ELR (cell line): ENCODE measurements around the gene TMEM119.
A peak's percentile ranks its signal among the peaks of the same experiment; 100 is the strongest.

Experiments
- DNase-seq: peaks from one replicate; pipeline ENCODE4 v3.0.0-alpha.2; 2015; ENCODE audit warnings: low read depth

Gene TMEM119, protein sequence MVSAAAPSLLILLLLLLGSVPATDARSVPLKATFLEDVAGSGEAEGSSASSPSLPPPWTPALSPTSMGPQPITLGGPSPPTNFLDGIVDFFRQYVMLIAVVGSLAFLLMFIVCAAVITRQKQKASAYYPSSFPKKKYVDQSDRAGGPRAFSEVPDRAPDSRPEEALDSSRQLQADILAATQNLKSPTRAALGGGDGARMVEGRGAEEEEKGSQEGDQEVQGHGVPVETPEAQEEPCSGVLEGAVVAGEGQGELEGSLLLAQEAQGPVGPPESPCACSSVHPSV

DNA sequence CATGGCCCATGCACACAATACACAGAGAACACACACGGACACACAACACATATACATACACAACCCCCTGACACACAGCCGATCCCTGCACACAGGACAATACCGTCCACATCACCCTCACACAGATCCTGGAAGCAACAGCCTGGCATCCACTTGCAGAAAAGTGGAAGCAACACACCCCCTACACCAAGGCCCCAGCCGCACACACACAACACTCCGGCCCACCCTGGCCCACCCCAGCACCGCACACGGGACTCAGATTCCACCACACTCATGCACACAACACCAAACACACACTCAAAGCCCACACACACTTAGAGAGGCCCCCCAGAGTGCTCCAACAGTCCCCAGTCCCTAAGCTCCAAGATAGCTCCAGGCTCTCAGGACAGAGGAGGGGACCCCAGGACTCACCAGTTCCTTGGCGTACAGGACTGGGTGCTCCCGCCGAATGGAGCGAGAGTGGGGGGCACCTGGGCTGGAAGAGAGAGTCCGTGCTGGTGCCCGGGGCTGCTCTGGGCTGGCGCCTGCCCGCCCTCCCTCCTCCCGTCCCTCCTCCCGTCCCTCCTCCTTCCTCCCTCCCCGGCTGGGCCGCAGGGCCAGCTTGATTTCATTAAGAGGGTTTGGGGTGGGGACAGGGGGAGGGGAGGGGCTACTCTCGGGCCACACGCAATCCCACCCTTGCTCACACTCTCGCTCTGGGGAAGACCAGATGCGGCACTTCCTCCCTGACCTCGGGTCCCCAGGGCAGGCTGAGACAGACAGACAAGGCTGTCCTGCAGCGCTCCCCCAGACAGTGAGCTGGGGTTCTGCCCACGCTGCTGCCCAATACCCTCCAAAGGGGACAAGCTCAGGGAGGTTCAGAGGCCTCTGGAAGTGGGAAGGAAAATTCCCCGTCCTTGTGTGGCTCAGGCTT is at the start of gene TMEM119:
Gene TMEM119 (minus strand): TSS at position 526 of the 913 bp plus-strand sequence. CDS start 5,701 bp downstream, outside the sequence.
- peak; percentile 14 for DNase-seq

DNA sequence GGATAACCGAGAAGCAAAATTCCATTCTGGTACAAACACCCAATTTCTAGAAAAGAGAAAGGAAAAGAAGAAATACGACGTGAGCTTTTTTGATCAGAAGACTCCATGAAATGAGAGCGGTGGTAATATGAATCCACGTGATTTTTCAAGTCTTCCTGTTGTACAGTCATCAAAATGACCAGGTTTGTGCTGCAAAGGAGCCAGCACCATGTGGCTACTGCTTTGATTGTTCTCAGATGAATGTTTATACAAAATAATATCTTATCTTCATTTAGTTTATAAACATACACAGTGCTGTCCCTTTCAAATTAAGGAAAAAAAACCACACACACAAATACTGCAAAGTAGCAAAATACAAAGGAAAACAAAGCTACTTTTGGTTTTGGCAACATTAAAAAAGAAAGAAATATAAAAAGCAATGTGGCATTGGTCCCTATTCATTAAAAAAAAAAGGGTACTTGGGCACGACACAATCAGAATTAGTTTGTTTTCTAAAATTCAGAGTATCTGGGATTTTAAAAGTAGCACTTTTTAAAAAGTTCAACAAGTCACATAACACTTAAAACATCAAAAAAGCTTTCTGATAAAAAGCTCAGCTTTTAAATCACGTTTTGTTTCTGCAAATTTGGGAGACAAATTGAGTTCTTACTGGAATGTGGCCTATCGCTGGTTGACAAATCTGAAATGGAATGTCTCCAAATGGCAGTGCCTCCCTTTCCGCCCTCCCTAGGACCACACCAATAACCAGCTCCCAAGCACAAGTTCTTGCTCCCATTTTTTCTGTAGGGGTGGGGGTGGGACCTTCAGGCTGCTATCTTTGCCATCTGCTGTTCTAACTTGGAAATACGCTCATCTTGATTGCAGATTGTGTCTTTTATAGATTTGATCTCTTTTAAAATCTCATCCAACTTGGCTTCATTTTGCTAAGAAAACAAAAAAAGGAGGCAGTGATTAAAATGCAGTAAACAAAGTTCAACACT is 49.0 kb upstream of the TMEM119 start:
- no peak for DNase-seq

DNA sequence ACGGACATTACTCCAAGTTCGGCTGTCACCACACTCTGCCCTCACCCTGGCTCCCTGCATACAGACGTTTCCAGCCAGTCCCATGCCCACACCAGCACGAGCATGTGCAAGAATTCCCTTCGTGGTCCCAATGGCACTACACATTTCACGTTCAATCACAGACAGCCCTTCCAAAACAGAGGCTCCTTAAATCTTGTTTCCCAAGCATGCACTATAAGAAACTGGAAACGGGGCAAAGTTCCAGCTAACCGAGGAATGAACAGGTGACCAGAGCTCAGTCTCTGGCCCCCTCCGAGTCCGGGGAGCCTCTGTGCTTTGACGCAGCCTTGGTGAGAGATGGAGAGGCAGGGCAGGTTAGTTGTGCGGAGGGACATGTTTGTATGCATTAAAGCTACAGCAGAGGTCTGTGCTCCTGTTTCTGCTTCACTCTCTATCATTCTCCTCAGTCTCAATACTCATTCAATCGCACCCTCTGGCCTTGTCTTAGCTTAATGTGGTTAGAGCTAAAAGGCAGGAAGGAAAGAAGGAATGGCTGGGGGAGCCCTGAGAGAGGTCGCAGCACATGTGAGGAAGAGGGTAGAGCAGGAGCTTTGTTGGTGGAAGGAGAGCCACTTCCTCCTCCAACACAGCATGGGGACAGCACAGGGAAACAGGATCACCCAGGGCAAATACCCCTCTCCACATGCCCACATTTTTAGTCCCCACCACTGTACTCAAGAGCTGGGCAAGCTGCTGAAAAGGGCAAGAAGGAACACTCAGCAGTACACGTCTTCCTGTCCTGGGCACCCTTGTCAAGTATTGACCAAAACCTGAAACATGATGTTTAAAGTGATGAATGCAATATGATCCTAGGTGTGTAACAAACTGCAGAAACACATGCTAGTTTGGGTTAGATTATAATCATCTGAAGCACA is 48.1 kb upstream of the TMEM119 start:
- no peak for DNase-seq

DNA sequence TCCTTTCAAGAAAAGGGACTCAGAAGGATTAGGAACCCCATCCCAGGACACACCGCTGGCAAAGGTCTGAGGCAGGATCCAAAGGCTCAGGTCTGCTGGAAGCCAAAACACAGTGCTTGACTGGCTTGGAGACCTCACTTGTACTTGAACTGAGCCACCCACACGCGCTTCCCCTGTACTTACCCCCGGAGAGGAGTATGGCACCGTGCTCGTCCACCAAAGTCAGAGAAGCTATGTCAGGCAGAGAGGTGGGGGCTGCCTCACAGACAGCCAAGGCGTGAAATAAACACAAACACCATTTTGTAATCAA is 46.9 kb upstream of the TMEM119 start:
- no peak for DNase-seq

DNA sequence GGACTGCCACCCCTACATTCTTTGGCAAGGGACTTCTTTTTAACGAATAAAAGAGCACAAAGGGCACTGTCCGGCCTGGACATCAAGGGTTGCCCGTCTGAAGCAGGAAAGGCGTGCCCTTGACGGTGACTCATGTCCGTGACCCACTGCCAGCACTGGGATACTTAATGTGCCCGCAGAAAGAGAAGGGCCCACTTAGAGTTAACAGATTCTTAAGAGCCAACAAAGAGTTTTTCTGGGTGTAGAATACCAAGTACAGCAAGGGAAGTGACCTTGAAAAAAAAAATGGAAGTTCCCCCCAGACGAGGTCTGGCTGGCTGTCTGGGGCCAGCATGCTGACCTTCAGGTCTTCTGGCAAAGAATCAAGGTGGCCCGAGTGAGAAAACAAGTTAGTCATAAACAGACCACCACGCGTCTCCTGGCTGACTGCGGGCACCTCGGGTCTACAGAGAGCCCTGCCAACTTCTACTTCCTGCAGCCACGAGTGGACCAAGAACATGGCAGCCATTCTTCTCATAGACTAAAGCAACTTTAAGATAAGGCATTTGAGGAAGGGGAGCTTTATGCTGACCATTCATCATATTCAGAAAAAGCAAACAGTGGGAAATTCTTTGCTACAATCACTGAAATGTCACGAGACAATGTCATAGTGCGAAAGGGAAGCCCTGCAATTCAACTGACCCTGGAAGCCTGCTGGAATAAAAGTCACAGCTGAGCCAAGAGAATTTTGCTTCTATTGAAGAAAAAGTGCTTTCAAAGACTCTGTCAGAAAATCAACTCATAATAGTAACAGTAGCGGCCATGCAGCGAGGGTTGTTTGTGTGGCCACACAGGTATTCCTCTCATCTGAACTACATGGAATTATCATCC is 46.3 kb upstream of the TMEM119 start:
- no peak for DNase-seq

DNA sequence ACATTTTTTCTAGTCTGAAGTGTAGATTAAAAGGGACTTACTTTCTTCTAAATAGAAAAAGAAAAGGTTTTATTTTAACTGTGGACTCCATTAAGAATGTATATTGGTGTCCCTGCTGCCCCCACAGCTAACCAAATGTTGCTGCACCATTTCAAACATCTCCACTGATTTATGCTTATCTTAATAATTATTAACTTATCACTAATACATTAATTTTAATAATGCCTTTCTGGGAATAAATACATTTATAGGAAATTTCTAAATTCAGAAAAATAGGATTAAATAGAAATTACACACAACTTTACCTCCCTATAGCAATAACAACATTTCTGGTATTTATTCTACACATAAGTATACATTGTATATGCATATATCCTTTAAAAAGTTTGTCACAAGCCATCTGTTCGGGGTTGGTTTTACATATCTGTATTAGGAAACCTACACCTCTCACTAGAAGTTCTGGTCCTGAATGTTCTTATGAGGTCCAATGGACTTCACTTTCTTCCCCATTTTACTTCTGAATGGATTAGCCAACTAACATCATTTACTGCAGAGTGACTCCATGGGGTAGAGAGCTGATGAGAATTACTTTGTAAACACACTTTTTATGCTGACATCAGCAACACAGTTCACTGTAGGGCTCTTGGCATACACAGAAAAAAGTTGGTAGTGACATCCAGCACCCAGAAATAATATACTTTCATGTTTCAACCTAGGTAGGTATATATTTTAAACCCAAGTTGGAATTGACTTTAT is 45.2 kb upstream of the TMEM119 start:
- DNase-seq = no peak

DNA sequence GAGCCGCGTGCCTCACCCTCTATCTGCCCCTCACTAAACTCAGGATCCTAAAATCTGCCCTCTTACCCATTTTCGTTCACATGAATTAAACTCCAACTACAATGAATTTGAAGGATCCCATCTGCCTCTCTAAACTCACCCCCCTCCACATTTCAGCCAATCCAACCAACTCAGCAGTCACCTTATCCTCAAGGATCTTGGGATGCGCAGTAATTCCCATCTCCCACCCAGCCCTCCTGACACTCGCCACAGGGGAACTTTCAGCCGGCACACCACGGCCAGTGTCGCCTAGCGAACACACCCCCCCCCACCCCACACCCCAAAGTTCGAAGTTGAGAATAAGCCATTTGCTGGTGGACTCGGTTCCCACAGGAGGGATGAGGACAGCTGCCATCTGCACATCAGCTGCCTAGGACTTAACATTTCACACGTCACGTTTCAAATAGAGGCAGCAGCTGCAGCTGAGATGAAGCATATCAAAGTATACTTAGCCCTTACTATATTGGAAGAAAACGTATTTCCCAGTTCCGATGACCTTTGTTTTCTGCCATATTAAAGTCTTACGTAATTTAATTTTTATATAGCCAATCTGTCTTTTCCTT is 44.5 kb upstream of the TMEM119 start:
- no peak for DNase-seq

DNA sequence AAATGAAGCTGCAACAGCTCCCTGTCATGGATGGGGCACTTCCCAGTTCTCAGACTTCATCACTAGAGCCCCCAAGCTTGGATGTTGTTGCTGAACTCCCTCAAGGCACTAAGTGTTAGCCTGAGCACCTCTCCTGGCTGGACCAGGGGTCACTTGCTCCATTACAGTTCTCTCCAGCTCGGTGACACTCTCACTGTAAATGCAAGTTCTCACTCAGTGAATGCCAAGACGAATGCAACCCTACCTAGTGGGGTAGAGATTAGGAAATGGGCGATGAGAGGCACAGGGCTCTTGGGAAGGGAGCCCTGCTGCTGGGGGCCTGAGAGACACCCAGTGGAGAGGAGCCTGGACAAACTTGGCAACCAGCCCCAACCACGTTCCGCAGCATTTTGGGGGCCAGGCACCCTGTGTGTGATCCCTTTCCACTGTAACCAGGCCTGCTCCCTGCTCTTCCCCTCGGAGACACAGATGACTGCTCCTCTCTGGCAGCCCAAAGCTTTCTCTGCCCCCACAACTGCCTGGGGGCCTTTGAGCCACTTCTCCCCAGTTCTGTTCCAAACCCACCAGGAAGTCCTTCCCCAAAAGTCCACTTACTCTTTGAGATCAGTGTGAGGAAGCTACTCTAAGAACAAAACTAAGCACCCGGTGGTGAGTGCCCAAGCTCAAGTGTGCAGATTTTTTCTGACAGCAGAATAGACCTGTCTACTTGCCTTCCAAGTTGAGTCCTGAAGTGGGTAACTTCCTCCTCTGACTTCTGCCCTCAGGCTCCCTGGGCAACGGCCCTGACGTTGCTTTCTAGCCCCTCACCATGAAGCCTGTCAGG is 43.8 kb upstream of the TMEM119 start:
- no peak for DNase-seq

DNA sequence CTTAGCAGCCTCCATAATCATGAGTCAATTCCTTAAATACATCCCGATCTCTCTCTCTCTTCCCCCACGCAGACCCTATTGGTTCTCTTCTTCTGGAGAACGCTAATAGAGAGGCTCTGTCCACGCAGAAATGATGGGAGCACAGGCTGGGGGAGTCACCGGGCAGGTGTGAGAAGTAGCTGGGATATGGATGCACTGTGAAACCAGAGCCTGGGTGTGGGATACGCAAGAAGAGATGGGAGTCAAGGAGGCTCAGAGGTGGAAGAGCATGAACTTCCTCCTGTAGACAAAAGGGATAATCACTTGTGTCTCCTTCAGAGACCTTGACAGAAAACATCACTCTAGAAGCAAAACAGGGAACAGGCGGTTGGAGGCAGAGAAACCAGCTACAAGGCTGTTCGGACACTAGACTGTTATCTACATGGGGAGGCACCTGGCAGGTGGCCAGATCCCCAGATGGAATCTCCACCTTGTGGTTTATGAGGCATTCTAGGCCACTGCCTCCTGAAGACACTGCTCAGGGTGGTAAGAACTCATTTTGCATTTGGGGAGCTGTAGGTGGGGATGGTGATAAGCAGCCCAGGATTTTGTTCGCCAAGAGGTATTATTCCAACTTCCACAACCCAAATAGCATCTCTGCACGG is 43.0 kb upstream of the TMEM119 start:
- peak; percentile 53 for DNase-seq

DNA sequence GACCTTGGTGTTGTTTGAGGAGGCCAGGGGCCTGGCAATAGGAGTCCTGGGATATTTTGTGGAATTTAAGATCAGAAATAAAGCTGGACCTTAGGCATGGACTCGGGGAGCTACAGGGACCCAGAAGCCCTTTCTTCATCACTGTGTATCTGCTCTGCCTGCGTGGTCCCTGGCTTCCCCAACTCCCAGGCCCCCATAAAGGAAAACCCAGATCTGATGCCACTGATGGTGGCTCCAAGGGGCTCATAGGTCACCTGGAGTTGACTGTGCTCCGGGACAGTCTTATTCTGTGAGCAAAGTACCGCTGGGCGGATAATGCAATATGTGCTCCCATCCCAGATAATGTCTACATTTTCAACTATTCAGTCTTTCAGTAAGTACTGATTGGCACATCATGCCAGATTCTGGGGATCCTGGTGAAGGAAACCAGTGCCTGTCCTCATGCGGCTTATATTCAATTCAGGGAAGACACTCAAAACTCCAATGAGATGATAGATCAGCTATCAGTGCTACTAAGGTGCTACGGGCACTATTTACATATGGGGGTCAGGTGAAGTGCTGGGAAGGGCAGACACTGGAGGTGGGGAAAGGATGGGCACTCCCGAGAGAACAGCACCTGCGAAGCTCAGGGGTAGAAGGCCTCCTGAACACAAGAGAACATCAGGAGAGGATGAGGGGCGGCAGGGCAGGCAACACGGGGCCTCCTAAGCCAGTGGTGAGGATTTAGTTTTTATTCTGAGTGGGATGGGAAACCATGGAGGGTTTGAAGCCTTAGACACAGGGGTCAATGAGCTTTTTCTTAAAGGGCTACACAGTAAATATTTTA is 41.3 kb upstream of the TMEM119 start:
- no peak for DNase-seq

DNA sequence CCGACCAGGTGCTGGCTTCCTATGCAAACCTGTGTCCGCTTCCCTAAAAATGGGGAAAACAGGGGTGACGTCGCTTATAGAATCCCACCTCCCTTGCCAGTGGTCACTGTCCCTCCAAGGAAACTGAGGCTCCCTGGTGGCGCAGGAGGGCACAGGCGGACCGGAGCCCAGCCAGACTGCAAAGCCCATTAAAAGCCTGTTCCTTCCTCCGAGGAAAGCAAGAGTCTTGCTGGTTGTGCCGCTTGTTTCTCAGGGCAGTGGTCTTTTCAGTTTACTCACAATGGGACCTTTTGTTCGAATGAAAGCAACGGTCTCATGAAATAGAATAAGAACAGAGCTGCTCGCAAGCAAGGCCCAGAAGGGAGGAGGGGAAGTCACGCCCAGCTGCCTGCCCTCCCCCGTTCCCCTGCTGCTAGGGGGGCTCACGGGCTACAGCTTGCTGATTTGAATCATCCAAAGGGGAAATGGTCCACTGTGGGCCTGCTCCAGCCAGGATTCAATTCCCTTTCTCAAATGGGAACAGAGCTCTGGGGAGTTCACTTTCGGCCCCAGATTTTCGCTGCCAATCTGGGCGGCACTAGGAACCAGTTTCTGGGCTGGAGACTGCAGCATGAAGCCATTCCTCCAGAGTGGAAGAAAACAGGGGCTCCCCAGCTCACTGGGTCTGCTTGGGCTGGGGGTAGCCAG is 40.4 kb upstream of the TMEM119 start:
- no peak for DNase-seq

DNA sequence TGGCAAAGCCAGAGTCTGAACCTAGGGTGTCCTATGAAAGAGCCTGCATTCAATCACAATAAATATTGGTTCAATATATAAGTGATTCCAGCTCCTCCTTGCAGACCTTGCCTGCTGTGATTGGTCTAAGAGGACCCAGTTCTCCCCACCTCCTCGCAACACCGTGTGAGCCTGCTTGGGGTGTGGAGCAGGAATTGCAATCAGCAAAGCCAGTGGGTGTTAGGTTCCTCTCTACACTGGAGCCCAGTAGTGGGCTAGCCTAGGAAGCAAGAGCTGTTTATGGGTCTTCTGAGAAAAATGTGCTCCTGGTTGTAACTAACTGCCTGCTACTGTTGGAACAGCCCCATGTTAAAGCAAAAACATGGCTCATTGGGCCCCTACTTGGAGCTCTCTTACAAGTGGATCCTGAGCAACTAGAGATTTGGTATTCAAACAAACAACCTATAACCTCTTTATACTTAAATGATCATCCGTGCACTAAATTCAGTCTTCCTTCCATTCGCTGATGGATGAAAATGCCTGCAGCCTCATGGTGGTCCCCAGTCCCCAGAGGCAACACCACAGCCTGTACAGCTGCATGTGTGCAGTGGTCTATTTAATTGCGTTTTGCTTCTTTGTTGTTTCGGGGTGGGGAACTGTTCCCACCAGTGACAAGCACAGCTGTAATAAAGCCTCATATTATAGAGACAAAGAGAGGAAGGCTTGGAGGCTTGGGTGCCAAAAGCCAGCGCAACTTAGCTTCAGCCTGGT is 39.5 kb upstream of the TMEM119 start:
- DNase-seq = no peak

DNA sequence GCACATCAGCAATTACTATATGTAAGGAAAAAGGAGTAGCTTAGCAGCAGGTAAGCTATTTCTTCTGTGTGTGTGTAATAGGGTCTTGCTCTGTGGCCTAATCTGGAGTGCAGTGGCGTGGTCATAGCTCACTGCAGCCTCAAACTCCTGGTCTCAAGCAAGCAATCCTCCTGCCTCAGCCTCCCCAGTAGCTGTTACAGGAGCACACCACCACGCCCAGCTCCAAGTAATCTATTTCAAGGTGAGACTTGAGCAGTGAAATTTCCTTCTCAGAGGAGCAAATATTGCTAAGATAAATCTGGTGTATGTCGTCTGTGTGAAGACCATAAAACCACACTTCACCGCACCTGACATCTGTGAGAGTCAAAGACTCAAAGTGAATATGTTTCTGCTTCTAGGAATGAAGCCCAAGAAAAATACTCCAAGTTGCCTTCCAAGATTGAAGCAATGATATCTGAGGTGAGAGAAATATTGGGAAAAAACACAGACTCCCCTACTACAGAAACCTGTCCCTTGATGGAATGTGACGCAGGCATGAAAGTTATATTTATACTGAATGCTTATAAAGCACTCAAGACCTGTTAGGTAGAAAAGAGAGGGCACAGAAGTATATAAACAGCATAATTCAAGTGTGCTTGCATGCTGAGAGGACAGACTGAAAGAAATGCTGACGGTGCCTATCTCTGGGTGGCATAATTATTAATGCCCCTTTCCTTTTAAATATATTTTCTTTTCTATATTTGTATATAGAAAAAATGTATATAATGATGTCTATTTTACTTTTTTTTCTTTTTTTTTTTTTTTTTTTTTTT is 38.3 kb upstream of the TMEM119 start:
- no peak for DNase-seq

DNA sequence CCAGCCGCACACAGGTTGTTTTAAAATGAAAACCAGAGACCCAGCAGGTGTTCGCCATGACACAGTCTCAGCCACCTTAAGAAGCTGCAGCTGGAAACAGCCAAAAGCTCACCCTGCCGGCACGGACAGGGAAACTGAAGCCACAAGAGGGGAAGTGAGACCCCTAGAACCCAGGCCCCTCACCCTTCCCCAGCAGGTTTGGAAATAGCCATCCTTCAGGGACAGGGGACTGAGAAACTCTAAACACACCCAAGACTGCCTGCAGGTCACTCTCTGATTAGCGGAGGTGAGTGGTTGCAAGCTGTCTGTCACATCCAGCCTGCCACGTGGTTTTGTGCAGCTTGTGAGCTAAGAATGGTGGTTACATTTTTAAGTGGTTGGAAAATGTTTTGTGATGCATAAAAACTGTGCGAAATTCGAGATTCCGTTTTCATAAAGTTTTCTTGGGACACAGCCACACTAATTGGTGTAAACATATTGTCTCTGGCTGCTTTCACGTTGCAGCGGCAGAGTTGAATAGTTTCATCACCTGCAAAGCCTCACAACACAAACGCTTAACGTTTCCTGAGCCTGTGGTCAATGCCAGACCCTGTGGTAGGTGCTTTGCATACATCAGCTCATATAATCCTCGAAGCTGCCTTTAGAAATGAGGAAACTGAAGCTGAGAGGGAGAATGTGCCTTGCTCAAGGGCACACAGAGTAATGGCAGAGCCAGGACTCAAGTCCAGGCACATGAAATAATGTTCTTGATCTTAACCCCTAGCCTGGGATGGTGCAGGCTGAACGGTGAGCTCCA is 37.5 kb upstream of the TMEM119 start:
- DNase-seq = no peak
